ENCODE results near the gene CYFIP2. TPM values are rescaled to one million over a fixed set of nuclear protein-coding genes. Genes with fewer than 3 reads are reported as not detected.
"Not testable (repeated sequence)": the region's sequence is repeated elsewhere in the genome, so short reads cannot be mapped to it uniquely, and the experiment has no call there.

Gene CYFIP2
- total and polyA plus RNA-seq, 12 donors: 24.8 to 123 (median 54.8) TPM

DNA sequence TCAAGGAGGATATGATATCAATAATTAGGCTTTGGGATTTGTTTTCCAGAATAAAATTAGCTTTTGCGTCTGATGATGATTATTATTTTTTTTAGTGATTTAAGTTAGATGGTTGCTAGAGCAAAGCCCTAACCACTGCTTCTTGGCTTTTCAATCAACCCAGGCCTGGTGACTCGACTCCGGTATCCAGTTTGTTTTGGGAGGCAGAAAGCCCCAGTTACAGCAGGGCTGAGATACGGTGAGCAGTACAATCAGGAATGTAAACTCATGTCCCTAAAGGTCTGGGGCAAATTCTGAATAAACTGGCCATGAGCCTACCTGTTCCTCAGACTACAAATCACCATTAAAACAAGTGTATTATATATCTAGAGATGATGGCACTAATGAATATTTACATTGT is 24.4 kb upstream of the CYFIP2 start:
- no peak overlapping the region for H3K27ac ChIP-seq
- DNase-seq: no peak
- intact Hi-C loops (cut with DNase I): no loop called here
- H3K4me3 ChIP-seq: no peak overlapping the region
- H3K4me1 ChIP-seq (replicated peaks in 1 of 2): peaks cover 0 to 3% of the 10 kb centered on the region in 2 donors
- no peaks in the 10 kb centered on the region for H3K9me3 ChIP-seq (replicated peaks in 1 of 3)
- no peaks in the 10 kb centered on the region for H3K27me3 ChIP-seq
- TF ChIP-seq POLR2A (IDR thresholded peaks at IDR 0.05): no peak
- TF ChIP-seq, protein P1, sequence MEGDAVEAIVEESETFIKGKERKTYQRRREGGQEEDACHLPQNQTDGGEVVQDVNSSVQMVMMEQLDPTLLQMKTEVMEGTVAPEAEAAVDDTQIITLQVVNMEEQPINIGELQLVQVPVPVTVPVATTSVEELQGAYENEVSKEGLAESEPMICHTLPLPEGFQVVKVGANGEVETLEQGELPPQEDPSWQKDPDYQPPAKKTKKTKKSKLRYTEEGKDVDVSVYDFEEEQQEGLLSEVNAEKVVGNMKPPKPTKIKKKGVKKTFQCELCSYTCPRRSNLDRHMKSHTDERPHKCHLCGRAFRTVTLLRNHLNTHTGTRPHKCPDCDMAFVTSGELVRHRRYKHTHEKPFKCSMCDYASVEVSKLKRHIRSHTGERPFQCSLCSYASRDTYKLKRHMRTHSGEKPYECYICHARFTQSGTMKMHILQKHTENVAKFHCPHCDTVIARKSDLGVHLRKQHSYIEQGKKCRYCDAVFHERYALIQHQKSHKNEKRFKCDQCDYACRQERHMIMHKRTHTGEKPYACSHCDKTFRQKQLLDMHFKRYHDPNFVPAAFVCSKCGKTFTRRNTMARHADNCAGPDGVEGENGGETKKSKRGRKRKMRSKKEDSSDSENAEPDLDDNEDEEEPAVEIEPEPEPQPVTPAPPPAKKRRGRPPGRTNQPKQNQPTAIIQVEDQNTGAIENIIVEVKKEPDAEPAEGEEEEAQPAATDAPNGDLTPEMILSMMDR (IDR thresholded peaks at IDR 0.05): no peak
- WGBS, 4 donors: 81 to 92% (median 87%) methylated on average over 4 of the region's 4 CpGs
- H3K36me3 ChIP-seq (replicated peaks in 1 of 2): no peaks in the 10 kb centered on the region

DNA sequence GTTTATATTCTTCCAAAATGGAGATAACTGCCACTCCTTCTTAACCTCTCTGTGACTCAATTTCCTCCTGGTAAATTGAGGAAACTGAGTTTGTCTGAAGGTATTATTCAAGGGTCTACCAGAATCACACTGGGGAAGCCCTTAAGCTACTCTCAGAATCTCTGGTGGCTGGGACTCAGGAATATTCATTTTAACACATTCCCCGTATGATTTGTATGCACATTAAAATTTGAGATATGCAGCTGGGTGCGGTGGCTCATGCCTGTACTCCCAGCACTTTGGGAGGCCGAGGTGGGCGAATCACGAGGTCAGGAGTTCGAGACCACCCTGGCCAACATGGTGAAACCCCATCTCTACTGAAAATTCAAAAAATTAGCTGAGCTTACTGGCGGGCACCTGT is 21.2 kb upstream of the CYFIP2 start:
- H3K9me3 ChIP-seq (replicated peaks in 1 of 3); intact Hi-C loops (cut with DNase I); H3K4me3 ChIP-seq; H3K27ac ChIP-seq; H3K27me3 ChIP-seq; H3K36me3 ChIP-seq (replicated peaks in 1 of 2); H3K4me1 ChIP-seq (replicated peaks in 1 of 2); DNase-seq: not testable (repeated sequence)
- WGBS, 4 donors: 63 to 80% (median 76%) methylated on average over 7 of the region's 7 CpGs

DNA sequence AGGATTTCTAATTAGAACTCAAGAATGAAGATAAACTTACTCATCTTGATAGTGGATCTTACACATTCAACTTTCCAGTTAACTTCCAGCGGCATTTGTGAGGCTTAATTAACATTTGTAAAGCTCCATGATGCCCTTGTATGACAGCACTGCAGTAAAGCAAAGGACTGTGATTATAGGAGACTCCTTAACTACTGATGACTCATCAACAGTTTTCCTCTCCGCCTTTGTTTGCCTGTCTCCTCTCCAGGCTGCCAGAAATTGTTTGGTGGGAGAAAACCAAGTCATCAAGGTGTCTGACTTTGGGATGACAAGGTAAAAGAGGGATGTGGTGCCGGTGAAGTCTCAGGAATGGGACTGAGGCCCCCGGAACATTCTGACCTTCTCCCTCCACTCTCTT is 20.4 kb upstream of the CYFIP2 start:
- no peak for TF ChIP-seq POLR2A (IDR thresholded peaks at IDR 0.05)
- TF ChIP-seq, protein P1 (IDR thresholded peaks at IDR 0.05): no peak
- intact Hi-C loops (cut with DNase I): no loop called here
- no peaks in the 10 kb centered on the region for H3K4me1 ChIP-seq (replicated peaks in 1 of 2)
- 73 to 92% (median 78%) methylated on average over 4 of the region's 4 CpGs for WGBS, 4 donors
- no peak overlapping the region for H3K4me3 ChIP-seq
- H3K9me3 ChIP-seq (replicated peaks in 1 of 3): no peaks in the 10 kb centered on the region
- H3K27me3 ChIP-seq: no peaks in the 10 kb centered on the region
- H3K36me3 ChIP-seq (replicated peaks in 1 of 2): no peaks in the 10 kb centered on the region
- H3K27ac ChIP-seq: no peak overlapping the region
- DNase-seq: no peak

DNA sequence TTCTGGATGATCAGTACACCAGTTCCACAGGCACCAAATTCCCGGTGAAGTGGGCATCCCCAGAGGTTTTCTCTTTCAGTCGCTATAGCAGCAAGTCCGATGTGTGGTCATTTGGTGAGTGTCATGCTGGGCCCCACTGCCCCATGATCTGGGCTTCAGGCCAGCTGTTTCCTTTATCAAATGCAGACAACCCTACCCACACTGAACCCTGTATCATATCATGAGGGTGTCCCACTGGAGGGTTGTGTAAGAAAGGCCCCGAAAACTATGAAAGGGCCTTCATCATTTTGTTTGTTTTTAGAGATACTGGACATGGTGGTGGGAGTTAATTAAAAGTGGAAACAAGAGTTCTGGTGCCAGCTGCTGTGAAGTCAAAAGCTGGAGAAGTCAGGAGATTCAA is 20.0 kb upstream of the CYFIP2 start:
- 79 to 87% (median 85%) methylated on average over 4 of the region's 4 CpGs for WGBS, 4 donors
- intact Hi-C loops (cut with DNase I): no loop called here
- no peak for DNase-seq
- no peaks in the 10 kb centered on the region for H3K27me3 ChIP-seq
- H3K4me1 ChIP-seq (replicated peaks in 1 of 2): no peaks in the 10 kb centered on the region
- H3K36me3 ChIP-seq (replicated peaks in 1 of 2): no peaks in the 10 kb centered on the region
- no peak overlapping the region for H3K4me3 ChIP-seq
- TF ChIP-seq, protein P1 (IDR thresholded peaks at IDR 0.05): no peak
- TF ChIP-seq POLR2A (IDR thresholded peaks at IDR 0.05): no peak
- no peak overlapping the region for H3K27ac ChIP-seq
- no peaks in the 10 kb centered on the region for H3K9me3 ChIP-seq (replicated peaks in 1 of 3)

DNA sequence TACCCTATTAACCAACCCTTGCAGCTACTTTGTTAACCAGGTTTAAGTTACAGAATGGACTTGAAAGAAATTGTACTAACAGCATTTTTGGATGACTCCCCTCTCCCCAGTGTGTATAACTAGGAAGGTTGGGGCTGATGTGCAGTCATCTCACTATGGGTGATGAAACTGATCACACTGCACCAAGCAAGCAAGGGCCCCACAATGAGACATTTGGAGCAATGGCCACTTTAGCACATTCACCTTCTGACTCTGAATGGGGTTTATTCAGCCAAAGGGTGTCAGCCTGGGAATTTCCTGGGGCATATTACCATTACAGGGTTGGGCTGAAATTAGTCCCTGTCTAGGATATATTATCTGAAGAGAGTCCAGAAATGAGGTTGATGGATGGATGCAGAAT is 18.7 kb upstream of the CYFIP2 start:
- H3K27ac ChIP-seq: no peak overlapping the region
- no peaks in the 10 kb centered on the region for H3K36me3 ChIP-seq (replicated peaks in 1 of 2)
- no peak for DNase-seq
- intact Hi-C loops (cut with DNase I): no loop called here
- no peak overlapping the region for H3K4me3 ChIP-seq
- H3K27me3 ChIP-seq: no peaks in the 10 kb centered on the region
- no peaks in the 10 kb centered on the region for H3K9me3 ChIP-seq (replicated peaks in 1 of 3)
- no peaks in the 10 kb centered on the region for H3K4me1 ChIP-seq (replicated peaks in 1 of 2)
- TF ChIP-seq POLR2A (IDR thresholded peaks at IDR 0.05): no peak
- TF ChIP-seq, protein P1 (IDR thresholded peaks at IDR 0.05): no peak

All from adrenal gland (tissue), 12 donors.